Measurements from ENCODE around the gene VPS35.

Gene VPS35

GRCh38 chr16:46696957-46697356, 8.0 kb upstream of the VPS35 start:
- Histone ChIP-seq H3K27ac (ENCODE audit: extremely low read depth, low read depth, low read length) (no peak overlapping the region), H3K9me3 (ENCODE audit: control insufficient read depth, insufficient read depth, low read depth, low read length) (no peaks in the 10 kb centered on the region), H3K4me1 (ENCODE audit: control insufficient read depth, insufficient read depth, low read length) (no peaks in the 10 kb centered on the region), H3K4me3 (ENCODE audit: low read depth, low read length) (no peak overlapping the region), H3K36me3 (ENCODE audit: control insufficient read depth in 2 of 2, insufficient read depth in 1 of 2, low read length in 2 of 2) (peaks cover 36 to 74% of the 10 kb centered on the region in 2 experiments)
- ChIA-PET CTCF (interaction anchor here (0.7 to 0.9 kb wide), 2 partner anchors 104 to 612 kb away, joined by 3 read pairs; no protein-coding TSS in a partner anchor), POLR2A (interaction anchor here (0.8 kb wide), 1 partner anchor 50 kb away, joined by 3 read pairs; no protein-coding TSS in a partner anchor)
- TF ChIP-seq ZNF155 (tag by site-specific recombination; IDR thresholded peaks at IDR 0.05) (no peak), WT1 (tag by site-specific recombination; IDR thresholded peaks at IDR 0.05) (no peak), ZNF391 (tag by site-specific recombination; IDR thresholded peaks at IDR 0.05; ENCODE audit: borderline replicate concordance, low read depth) (no peak), SCRT2 (tag by site-specific recombination; IDR thresholded peaks at IDR 0.05) (no peak), ZNF777 (tag by site-specific recombination; IDR thresholded peaks at IDR 0.05; ENCODE audit: borderline replicate concordance) (no peak), ZFP37 (tag by site-specific recombination; IDR thresholded peaks at IDR 0.05) (no peak), ZNF791 (tag by site-specific recombination; IDR thresholded peaks at IDR 0.05) (no peak), SP7 (tag by site-specific recombination; IDR thresholded peaks at IDR 0.05) (no peak), ZFP41 (tag by site-specific recombination; IDR thresholded peaks at IDR 0.05; ENCODE audit: borderline replicate concordance) (no peak), ZNF426 (tag by site-specific recombination; IDR thresholded peaks at IDR 0.05) (no peak), ZEB2 (tag by site-specific recombination; IDR thresholded peaks at IDR 0.05) (no peak), ZNF473 (tag by site-specific recombination; IDR thresholded peaks at IDR 0.05) (no peak)

GRCh38 chr16:46695937-46696336, 7.0 kb upstream of the VPS35 start:
- Histone ChIP-seq H3K4me3 (ENCODE audit: low read depth, low read length) (no peak overlapping the region), H3K4me1 (ENCODE audit: control insufficient read depth, insufficient read depth, low read length) (peaks cover 3% of the 10 kb centered on the region; the same call in 1 of the 2 replicates), H3K9me3 (ENCODE audit: control insufficient read depth, insufficient read depth, low read depth, low read length) (no peaks in the 10 kb centered on the region), H3K36me3 (ENCODE audit: control insufficient read depth in 2 of 2, insufficient read depth in 1 of 2, low read length in 2 of 2) (peaks cover 40 to 81% of the 10 kb centered on the region in 2 experiments), H3K27ac (ENCODE audit: extremely low read depth, low read depth, low read length) (no peak overlapping the region)
- ChIA-PET CTCF (interaction anchor here (1.2 kb wide), 1 partner anchor 22 kb away, joined by 3 read pairs; no protein-coding TSS in a partner anchor), POLR2A (interaction anchor here (0.6 to 0.8 kb wide), 2 partner anchors 51 to 88 kb away, joined by 3 to 6 read pairs; no protein-coding TSS in a partner anchor)
- no peak for TF ChIP-seq ZNF596 (tag by site-specific recombination; IDR thresholded peaks at IDR 0.05)

GRCh38 chr16:46693598-46693997, 4.6 kb upstream of the VPS35 start:
- Histone ChIP-seq H3K36me3 (ENCODE audit: control insufficient read depth in 2 of 2, insufficient read depth in 1 of 2, low read length in 2 of 2) (peaks cover 36 to 71% of the 10 kb centered on the region in 2 experiments), H3K9me3 (ENCODE audit: control insufficient read depth, insufficient read depth, low read depth, low read length) (no peaks in the 10 kb centered on the region), H3K4me1 (ENCODE audit: control insufficient read depth, insufficient read depth, low read length) (peaks cover 3% of the 10 kb centered on the region; the same call in 1 of the 2 replicates), H3K27ac (ENCODE audit: extremely low read depth, low read depth, low read length) (no peak overlapping the region), H3K4me3 (ENCODE audit: low read depth, low read length) (no peak overlapping the region)
- POLR2A ChIA-PET = no interaction called here
- CTCF ChIA-PET = interaction anchor here (0.6 to 0.8 kb wide), 3 partner anchors 20 to 329 kb away, joined by 3 to 4 read pairs (median 3); no protein-coding TSS in a partner anchor
- no peak for TF ChIP-seq ZNF549 (tag by site-specific recombination; IDR thresholded peaks at IDR 0.05)
- TF ChIP-seq ZNF362 (tag by site-specific recombination; IDR thresholded peaks at IDR 0.05) = 0 out of 2 replicates have a peak, but pooled peaks have one; percentile 62
- TF ChIP-seq ZNF600 (tag by site-specific recombination; IDR thresholded peaks at IDR 0.05) = no peak

- Histone ChIP-seq H3K4me1 (ENCODE audit: control insufficient read depth, insufficient read depth, low read length) (peaks cover 6% of the 10 kb centered on the region; the same call in 1 of the 2 replicates), H3K4me3 (ENCODE audit: low read depth, low read length) (no peak overlapping the region), H3K27ac (ENCODE audit: extremely low read depth, low read depth, low read length) (no peak overlapping the region), H3K9me3 (ENCODE audit: control insufficient read depth, insufficient read depth, low read depth, low read length) (no peaks in the 10 kb centered on the region), H3K36me3 (ENCODE audit: control insufficient read depth in 2 of 2, insufficient read depth in 1 of 2, low read length in 2 of 2) (peaks cover 21 to 53% of the 10 kb centered on the region in 2 experiments)
- ChIA-PET CTCF (interaction anchor here (0.7 to 3.7 kb wide), 5 partner anchors 14 to 162 kb away, joined by 3 to 21 read pairs (median 3); no protein-coding TSS in a partner anchor), POLR2A (interaction anchor here (1.1 kb wide), 1 partner anchor 137 kb away, joined by 5 read pairs; no protein-coding TSS in a partner anchor)
- TF ChIP-seq ZNF398 (tag by site-specific recombination; IDR thresholded peaks at IDR 0.05) (peak; percentile 29; the same call in 1 of the 2 replicates), GLIS1 (tag by site-specific recombination; IDR thresholded peaks at IDR 0.05) (no peak), ZNF146 (tag by site-specific recombination; IDR thresholded peaks at IDR 0.05) (no peak), ZNF830 (tag by site-specific recombination; IDR thresholded peaks at IDR 0.05; ENCODE audit: low read depth) (no peak), PRDM1 (tag by site-specific recombination; IDR thresholded peaks at IDR 0.05) (peak; percentile 64; the same call in 1 of the 2 replicates), ZFP3 (tag by site-specific recombination; IDR thresholded peaks at IDR 0.05; ENCODE audit: low read depth) (peak; percentile 47; the same call in 1 of the 2 replicates), OVOL3 (tag by site-specific recombination; IDR thresholded peaks at IDR 0.05) (no peak), ZNF624 (tag by site-specific recombination; IDR thresholded peaks at IDR 0.05) (no peak), ZNF837 (tag by site-specific recombination; IDR thresholded peaks at IDR 0.05) (no peak), ZSCAN4 (tag by site-specific recombination; IDR thresholded peaks at IDR 0.05) (peak; percentile 89)
These were observed 2.7 kb upstream of the VPS35 start for GRCh38 chr16:46691726-46692125.
